Stimulated activated CD8-positive, alpha-beta memory T cell treated with anti-CD3 and anti-CD28 coated beads, Interleukin-15, amount 100 ng/mL, for 4 hours (primary cell): ENCODE data around the gene EBF3.

Source experiments
- DNase-seq, 2 donors: peaks; one replicate each; pipeline ENCODE4 v3.0.0-alpha.2; 2020; ENCODE audit warnings: low read depth in 2 of 2

The EBF3 gene

GRCh38 chr10:129963641-129964501 is at the start of gene EBF3:
TSS of gene EBF3 (minus strand) at chr10:129964274. CDS start at chr10:129963768, 506 bp downstream.
- DNase-seq, result no peak

- no peak for DNase-seq
Measured at GRCh38 chr10:130013335-130014262, 49.5 kb upstream of the EBF3 start.

GRCh38 chr10:130012129-130012528 is 48.1 kb upstream of the EBF3 start:
- DNase-seq, result no peak

GRCh38 chr10:130010653-130011052 is 46.6 kb upstream of the EBF3 start:
- no peak for DNase-seq

GRCh38 chr10:130009228-130009627 is 45.2 kb upstream of the EBF3 start:
- DNase-seq, result no peak

GRCh38 chr10:130003787-130004613 is 39.9 kb upstream of the EBF3 start:
- no peak for DNase-seq

GRCh38 chr10:130003166-130003565 is 39.1 kb upstream of the EBF3 start:
- DNase-seq, result no peak

- DNase-seq, result no peak
Measured at GRCh38 chr10:130002606-130003005, 38.5 kb upstream of the EBF3 start.

GRCh38 chr10:130000918-130001317 is 36.8 kb upstream of the EBF3 start:
- DNase-seq, result no peak

GRCh38 chr10:129999140-129999539 is 35.1 kb upstream of the EBF3 start:
- no peak for DNase-seq

- no peak for DNase-seq
Measured at GRCh38 chr10:129993621-129994020, 29.5 kb upstream of the EBF3 start.

- DNase-seq, result no peak
Measured at GRCh38 chr10:129992356-129992755, 28.3 kb upstream of the EBF3 start.

GRCh38 chr10:129982825-129983224 is 18.8 kb upstream of the EBF3 start:
- no peak for DNase-seq

- no peak for DNase-seq
Measured at GRCh38 chr10:129978980-129979379, 14.9 kb upstream of the EBF3 start.

- DNase-seq, result no peak
Measured at GRCh38 chr10:129978322-129978721, 14.2 kb upstream of the EBF3 start.

GRCh38 chr10:129977794-129978193 is 13.7 kb upstream of the EBF3 start:
- no peak for DNase-seq

- no peak for DNase-seq
Measured at GRCh38 chr10:129973674-129974059, 9.6 kb upstream of the EBF3 start.

- no peak for DNase-seq
Measured at GRCh38 chr10:129972966-129973673, 9.0 kb upstream of the EBF3 start.

- no peak for DNase-seq
Measured at GRCh38 chr10:129972145-129972965, 8.3 kb upstream of the EBF3 start.
